ENCODE measurements around the gene KRTAP21-1.

- TF ChIP-seq CTCF (IDR thresholded peaks at IDR 0.05) = no peak
- no peak for TF ChIP-seq EP300 (IDR thresholded peaks at IDR 0.05)
Observed at GRCh38 chr21:30793581-30794314, 38.5 kb upstream of the KRTAP21-1 start.
